DMS53 treated with DMSO at 0.1 percent for 48 hours (cell line): Measurements from ENCODE around the gene CPLANE2.
"Not testable (repeated sequence)": the region's sequence is repeated elsewhere in the genome, so short reads cannot be mapped to it uniquely, and the experiment has no call there.

Experiments used
- DNase-seq: peaks from one replicate; lab custom pipeline; 2025; ENCODE audit not compliant: unreplicated experiment; lab: John Stamatoyannopoulos, UW

Gene CPLANE2

GRCh38 chr1:16210581-16210980 lies 26.4 kb downstream of the CPLANE2 start:
- DNase-seq, result no peak

DNA sequence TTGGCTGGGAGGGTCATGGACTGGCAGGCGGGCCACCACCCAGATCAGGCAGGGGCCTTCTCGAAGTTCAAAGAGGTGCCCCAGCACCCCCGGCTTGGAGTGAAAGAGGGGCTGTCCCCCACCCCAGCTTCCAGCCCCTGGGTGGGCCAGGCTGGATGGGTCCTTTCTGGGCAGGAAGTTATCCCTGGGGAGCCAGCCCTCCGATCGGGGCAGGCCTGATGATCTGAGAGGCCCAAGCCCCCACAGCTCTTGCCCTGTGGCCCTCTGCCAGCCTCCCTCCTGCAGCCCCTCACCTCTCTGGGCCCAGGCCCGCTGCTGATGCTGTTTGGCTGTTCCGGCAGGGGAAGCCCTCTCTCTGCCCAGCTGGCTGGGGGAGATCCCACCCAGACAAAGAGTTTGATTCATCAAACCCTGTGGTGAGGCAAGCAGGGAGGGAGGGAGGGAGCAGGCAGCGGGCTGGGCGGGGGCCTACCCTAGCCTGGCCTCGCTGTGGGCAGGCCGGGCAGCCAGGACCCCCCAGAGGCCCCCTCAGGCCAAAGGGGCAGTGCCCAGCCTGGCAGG lies 27.1 kb downstream of the CPLANE2 start:
- DNase-seq, result no peak

DNA sequence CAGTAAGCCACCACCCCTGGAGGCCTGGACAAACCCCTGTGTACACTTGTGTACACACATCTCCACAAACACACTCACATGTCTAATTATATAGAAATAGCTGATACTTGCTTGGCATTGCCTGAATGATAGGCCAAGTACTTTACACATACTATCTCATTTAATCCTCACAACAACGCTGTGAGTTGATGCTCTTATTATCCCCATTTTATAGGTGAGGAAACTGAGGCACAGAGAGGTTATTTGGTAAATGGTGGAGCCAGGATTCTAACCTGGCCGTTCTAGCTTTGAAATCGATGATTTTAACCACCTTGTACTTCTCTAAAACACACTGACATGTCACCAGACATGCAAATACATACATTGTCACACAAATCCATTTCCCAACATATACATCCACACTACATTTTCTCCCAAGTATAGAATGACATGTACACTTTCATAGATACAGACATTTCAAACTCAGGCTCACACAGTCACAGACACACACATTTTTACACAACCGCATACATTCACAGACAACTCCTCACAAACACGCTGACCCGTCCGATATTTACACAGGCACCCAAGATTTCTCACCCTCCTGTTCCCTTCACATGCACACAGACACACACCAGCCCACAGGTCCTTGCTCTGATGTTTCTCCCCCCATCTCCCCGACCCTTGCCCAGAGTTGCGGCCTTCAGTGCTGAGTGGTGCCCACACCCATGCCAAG lies 27.7 kb downstream of the CPLANE2 start:
- no peak for DNase-seq

GRCh38 chr1:16208270-16208987 lies 28.6 kb downstream of the CPLANE2 start:
- DNase-seq, result no peak

- DNase-seq, result no peak
These were observed 29.4 kb downstream of the CPLANE2 start for GRCh38 chr1:16207318-16208269.

GRCh38 chr1:16206547-16207317 lies 30.3 kb downstream of the CPLANE2 start:
- DNase-seq, result peak; percentile 93

- no peak for DNase-seq
These were observed 31.0 kb downstream of the CPLANE2 start for GRCh38 chr1:16205891-16206546.

DNA sequence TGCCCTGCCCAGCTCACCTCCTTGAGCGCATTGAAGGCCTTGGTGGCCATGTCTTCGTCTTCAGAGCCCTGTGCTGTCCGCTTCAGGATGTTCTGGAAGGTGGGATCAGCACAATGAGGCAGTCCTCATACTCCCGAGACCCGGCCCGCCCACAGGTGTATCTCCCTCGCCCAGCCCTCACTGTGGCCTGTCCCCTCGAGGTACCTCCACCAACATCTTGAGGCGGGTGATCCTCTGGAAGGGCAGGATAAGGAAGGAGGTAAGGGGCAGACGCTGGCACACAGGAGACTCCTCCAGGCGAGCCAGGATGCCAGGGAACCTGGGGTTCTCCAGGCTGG lies 31.7 kb downstream of the CPLANE2 start:
- DNase-seq, result no peak

DNA sequence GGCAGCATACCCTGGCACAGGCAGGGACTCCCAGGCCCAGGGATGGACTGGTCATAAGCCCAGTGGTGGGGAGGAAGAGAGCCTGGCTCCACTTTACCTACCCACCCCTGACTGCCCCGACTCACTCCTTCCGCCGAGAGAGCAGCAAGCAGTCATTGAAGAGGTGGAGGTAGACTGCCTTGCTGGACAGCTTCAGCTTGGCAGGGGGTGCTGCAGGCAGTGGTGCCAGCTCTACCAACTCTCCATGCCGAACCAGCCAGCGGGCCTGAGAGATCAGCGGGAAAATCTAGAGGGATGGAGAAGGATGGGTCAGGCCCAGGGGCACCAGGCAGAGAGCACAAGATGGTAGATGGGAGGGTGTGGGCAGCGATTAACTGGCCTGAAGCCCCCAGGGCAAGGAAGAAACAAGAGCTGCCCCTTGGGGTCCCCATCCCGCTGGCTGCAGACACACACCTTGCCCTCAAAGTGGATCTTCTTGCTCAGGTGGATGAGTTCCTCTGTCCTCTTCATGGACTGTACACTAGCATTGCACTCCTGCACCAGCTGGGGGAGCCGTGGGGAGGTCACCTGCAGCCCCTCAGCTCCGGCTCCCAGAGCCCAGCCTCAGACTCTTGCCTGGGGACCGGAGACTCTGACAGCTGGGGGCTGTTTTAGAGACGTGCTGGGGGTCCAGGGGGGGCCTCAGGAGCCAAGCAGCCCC lies 32.2 kb downstream of the CPLANE2 start:
- DNase-seq, result no peak

- no peak for DNase-seq
These were observed 32.8 kb downstream of the CPLANE2 start for GRCh38 chr1:16204216-16204615.

- DNase-seq, result no peak
These were observed 33.4 kb downstream of the CPLANE2 start for GRCh38 chr1:16203550-16203949.

GRCh38 chr1:16202281-16203210 lies 34.4 kb downstream of the CPLANE2 start:
- DNase-seq, result no peak

- DNase-seq, result no peak
These were observed 37.3 kb downstream of the CPLANE2 start for GRCh38 chr1:16199700-16200099.

DNA sequence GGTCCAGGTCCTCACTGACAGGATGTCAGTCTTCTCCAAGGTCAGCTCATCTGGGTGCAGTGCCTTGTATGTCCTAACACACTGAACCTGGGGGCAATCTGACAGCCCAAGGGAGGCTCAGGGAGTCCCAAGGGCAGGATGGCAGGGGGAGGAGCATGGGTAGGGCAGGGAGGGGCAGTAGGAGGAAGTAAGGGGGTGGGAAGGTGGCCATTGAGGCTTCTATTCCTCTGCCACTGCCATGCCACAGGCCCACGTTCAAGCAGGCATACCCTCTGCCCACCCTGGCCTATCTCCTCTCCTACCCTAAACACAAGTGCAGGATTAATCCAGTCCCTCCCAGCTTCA lies 37.9 kb downstream of the CPLANE2 start:
- no peak for DNase-seq

- DNase-seq, result no peak
These were observed 38.4 kb downstream of the CPLANE2 start for GRCh38 chr1:16198444-16199156.

DNA sequence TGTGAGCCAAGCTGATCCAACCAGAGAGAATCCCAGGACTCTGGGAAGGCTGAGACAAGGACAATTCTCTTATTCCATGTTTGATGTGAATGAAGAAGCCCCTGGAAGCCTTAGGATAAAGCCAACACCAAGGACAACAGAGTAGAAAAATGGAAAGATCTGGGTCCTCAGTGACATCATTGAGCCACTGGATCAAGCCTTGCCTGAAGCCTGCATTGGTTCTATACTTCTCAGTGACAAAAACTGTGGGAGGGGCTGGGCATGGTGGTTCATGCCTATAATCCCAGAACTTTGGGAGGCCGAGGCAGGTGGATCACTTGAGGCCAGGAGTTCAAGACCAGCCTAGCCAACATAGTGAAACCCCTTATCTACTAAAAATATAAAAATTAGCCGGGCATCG lies 40.1 kb downstream of the CPLANE2 start:
- no peak for DNase-seq

- not testable (repeated sequence) for DNase-seq
These were observed 40.8 kb downstream of the CPLANE2 start for GRCh38 chr1:16196139-16196538.

DNA sequence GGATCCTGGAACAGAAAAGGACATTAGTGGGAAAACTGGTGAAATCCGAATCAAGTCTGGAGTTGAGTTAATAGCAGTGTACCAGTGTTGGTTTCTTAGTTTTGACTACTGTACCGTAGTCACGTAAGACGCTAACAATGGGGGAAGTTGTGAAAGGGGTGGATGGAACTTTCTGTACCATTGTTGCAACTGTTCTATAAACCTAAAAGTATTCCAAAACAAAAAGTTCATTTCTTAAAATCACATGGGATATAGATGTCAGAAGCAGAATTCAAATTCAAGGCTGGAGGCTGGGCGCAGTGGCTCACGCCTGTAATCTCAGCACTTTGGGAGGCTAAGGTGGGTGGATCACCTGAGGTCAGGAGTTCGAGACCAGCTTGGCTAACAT lies 41.5 kb downstream of the CPLANE2 start:
- no peak for DNase-seq
